ENCODE measurements around the gene TM4SF20.

DNA sequence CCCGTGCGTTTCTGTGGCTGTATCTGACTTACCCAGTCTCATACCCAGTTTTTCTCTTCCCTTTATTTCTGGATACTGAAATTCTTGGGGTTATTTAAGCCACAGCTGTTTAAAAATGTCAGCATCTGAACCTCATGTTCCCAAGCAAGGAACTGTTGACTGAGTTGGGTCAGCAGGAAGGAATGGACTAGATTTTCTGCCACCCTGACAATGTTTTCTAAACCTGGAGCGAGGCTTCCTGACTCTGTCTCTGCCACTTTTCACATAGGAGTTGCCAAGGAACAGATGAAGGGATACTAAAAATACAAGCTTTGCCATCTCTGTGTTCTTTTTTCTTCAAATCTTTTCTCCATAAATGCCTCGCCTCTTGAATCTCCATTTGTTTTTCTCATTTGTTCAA lies 37.6 kb upstream of the TM4SF20 start:
- TF ChIP-seq, protein P1, sequence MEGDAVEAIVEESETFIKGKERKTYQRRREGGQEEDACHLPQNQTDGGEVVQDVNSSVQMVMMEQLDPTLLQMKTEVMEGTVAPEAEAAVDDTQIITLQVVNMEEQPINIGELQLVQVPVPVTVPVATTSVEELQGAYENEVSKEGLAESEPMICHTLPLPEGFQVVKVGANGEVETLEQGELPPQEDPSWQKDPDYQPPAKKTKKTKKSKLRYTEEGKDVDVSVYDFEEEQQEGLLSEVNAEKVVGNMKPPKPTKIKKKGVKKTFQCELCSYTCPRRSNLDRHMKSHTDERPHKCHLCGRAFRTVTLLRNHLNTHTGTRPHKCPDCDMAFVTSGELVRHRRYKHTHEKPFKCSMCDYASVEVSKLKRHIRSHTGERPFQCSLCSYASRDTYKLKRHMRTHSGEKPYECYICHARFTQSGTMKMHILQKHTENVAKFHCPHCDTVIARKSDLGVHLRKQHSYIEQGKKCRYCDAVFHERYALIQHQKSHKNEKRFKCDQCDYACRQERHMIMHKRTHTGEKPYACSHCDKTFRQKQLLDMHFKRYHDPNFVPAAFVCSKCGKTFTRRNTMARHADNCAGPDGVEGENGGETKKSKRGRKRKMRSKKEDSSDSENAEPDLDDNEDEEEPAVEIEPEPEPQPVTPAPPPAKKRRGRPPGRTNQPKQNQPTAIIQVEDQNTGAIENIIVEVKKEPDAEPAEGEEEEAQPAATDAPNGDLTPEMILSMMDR (optimal IDR thresholded peaks at IDR 0.05 in 1 of 3, IDR thresholded peaks at IDR 0.05 in 1 of 3, conservative IDR thresholded peaks at IDR 0.05 in 1 of 3; ENCODE audit: extremely low read depth in 1 of 3, insufficient read depth in 2 of 3, low read length in 3 of 3), result no peak
- no peak for TF ChIP-seq EZH2 (IDR thresholded peaks at IDR 0.05; ENCODE audit: low read length)

Data from keratinocyte (primary cell).